Measurements from ENCODE around the gene AGBL4. TPM values are rescaled to one million over a fixed set of nuclear protein-coding genes. Genes with fewer than 3 reads are reported as not detected.

Gene AGBL4
- total RNA-seq, 6 experiments from 2014 or later, result 0.06 to 1.8 (median 0.93) TPM

DNA sequence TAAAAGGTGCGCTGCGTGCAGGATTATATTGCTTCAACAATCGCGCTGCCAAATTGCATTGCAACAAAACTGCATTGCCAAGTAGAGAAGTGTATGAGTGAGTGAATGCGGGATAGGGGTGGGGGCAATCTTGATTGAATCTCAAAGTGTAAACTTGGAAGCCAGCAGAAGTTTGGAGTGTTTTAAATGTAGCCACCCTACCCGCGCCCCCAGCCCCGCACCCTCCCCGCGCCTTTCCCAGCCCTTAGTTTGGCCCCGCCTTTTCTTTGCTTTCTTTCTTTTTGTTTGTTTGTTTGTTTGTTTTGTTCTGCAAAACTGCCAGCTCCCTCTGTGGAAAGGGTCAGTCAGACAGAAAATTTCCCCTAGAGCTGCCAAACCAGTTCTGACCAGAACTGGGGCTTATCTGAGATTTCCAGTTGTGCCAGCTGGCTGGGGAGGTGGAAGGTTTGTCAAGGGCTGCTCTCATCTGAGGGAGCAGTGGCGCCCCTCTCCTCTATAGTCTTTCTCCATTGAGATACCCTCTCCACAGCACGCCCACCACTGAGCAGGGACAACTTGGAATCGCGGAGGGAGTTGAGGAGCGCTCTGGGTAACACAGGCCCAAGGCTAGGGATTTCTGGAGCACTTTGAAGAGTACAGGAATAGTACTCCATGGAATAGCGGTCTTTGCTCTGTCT, 1246.4 kb downstream of the AGBL4 start:
- Histone ChIP-seq H3K27ac (no peak overlapping the region), H3K27me3 (no peaks in the 10 kb centered on the region), H3K4me3 (peak overlapping the region; percentile 33 to 57 (median 38)), H3K9me3 (no peaks in the 10 kb centered on the region), H3K36me3 (no peaks in the 10 kb centered on the region), H3K4me1 (peaks cover 0 to 5% (median 0%) of the 10 kb centered on the region in 4 donors)
- no peak for TF ChIP-seq POLR2A (IDR thresholded peaks at IDR 0.05)
- TF ChIP-seq, protein P1, sequence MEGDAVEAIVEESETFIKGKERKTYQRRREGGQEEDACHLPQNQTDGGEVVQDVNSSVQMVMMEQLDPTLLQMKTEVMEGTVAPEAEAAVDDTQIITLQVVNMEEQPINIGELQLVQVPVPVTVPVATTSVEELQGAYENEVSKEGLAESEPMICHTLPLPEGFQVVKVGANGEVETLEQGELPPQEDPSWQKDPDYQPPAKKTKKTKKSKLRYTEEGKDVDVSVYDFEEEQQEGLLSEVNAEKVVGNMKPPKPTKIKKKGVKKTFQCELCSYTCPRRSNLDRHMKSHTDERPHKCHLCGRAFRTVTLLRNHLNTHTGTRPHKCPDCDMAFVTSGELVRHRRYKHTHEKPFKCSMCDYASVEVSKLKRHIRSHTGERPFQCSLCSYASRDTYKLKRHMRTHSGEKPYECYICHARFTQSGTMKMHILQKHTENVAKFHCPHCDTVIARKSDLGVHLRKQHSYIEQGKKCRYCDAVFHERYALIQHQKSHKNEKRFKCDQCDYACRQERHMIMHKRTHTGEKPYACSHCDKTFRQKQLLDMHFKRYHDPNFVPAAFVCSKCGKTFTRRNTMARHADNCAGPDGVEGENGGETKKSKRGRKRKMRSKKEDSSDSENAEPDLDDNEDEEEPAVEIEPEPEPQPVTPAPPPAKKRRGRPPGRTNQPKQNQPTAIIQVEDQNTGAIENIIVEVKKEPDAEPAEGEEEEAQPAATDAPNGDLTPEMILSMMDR (IDR thresholded peaks at IDR 0.05), result no peak
- 18% methylated on average over 16 of the region's 17 CpGs for WGBS (ENCODE audit: insufficient coverage, low coverage, low lambda C conversion rate, missing lambda C conversion rate)
- intact Hi-C loops (cut with DNase I), result no loop called here
- ATAC-seq (peak in 1 of 4 donors; percentile 11), DNase-seq (no peak)

DNA sequence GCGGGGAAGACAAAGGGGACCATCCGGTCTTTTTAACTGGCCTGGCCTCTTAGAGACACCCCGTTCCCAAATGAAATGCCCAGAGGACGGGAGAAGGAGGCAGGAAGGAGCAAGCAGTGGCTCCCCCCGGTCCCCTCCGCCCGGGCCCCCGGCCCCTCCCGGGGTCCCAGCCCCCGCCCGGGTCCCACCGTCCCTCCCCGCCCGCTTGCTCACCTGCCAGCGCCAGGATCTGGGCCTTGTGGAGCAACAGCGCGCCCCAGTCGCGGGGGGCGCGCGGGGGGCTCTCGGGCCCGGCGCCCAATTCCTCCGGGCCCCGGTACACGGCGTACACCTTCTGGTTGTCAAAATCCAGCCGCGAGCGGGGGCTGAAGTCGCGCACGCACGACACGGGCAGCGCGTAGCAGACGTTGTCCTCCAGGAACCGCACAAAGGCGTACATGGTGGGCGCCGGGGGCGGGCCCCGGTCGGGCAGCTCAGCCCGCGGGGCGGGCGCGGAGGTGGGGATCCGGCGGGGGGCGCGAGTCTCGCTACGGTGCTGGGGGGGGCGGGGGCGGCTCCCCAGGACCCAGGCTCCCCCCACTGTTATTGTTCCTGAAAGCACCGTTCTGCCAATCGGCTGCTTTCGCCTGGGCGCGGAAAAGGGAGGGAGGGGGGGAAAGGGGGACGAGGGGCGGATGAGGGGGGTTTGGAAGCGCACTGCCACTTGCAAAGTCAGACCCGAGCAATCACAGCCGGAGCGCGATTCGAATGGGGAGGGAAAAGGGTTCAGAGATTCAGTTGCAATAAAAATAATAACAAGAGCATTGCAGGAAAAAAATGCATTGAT, 1247.1 kb downstream of the AGBL4 start, which contains the start of gene BEND5:
TSS of gene BEND5 (minus strand) at position 499 of the 826 bp plus-strand sequence. CDS start at position 439, 60 bp downstream.
- ATAC-seq (peak; percentile 35 to 50 (median 46)), DNase-seq (peak in 1 of 3 donors; percentile 28)
- no peak for TF ChIP-seq POLR2A (IDR thresholded peaks at IDR 0.05)
- TF ChIP-seq, protein P1 (IDR thresholded peaks at IDR 0.05), result no peak
- Histone ChIP-seq H3K27me3 (no peaks in the 10 kb centered on the region), H3K4me1 (peaks cover 0 to 5% (median 0%) of the 10 kb centered on the region in 4 donors), H3K4me3 (peak within 1 kb of the TSS; percentile 33 to 57 (median 38)), H3K9me3 (no peaks in the 10 kb centered on the region), H3K36me3 (no peaks in the 10 kb centered on the region), H3K27ac (no peak within 1 kb of the TSS)
- WGBS (ENCODE audit: insufficient coverage, low coverage, low lambda C conversion rate, missing lambda C conversion rate), result 0% methylated on average over 16 of the region's 73 CpGs
- intact Hi-C loops (cut with DNase I), result no loop called here

DNA sequence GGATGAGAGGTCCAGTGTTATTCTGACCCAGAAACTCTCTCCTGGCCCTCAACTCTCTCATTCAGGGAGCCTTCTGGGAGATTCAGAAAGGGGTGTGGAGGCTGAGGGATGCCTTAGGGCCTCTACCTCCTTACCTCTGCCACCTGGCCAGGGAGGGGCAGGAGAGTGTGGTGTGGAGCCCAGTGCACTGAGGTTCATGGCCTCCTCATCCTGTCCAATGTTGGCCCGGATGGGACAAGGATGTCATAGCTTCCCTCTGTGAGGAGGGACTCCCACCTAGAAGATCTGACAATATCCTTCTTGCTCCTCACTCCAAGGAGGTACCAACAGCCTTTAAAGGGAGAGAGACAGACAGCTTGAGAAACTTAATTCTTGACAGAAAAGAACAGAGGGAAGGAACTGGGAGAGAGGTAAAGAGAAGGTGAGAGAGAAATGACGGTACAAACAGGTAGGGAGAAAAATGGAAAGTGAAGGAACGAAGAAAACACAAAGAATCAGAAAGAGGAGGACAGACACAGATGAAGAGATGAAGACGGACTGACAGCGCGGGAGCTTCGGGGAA, 1247.8 kb downstream of the AGBL4 start:
- no peaks in the 10 kb centered on the region for H3K9me3 ChIP-seq
- peak in 3 of 4 donors; percentile 12 to 41 (median 18) for ATAC-seq
- no peaks in the 10 kb centered on the region for H3K27me3 ChIP-seq
- intact Hi-C loops (cut with DNase I), result no loop called here
- peak overlapping the region; percentile 33 to 57 (median 38) for H3K4me3 ChIP-seq
- TF ChIP-seq, protein P1 (IDR thresholded peaks at IDR 0.05), result no peak
- no peak for TF ChIP-seq POLR2A (IDR thresholded peaks at IDR 0.05)
- no peaks in the 10 kb centered on the region for H3K36me3 ChIP-seq
- no peak for DNase-seq
- H3K27ac ChIP-seq, result no peak overlapping the region
- 18% methylated on average over 5 of the region's 7 CpGs for WGBS (ENCODE audit: insufficient coverage, low coverage, low lambda C conversion rate, missing lambda C conversion rate)
- H3K4me1 ChIP-seq, result peaks cover 0 to 5% (median 0%) of the 10 kb centered on the region in 4 donors

DNA sequence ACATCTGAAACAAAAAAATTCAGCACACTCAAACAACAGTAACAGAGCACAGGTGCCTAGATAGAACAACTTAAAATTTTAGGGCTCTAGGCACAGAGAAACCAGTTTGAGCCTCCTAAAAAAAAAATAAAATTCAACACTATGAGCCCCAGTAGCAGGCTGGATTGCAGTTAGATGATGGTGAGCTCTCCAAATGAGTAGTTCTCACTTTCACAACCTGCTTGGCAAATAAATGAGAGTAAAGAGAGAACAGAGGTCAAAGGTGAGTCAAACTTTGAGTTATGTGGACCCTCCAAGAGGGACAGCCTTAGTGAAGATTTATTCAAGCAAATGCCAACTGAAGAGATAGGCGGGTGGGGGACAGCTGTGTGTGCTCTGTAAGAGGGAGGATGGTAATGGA, 1250.6 kb downstream of the AGBL4 start:
- no peak for DNase-seq
- Histone ChIP-seq H3K27me3 (no peaks in the 10 kb centered on the region), H3K4me1 (peaks cover 0 to 5% (median 0%) of the 10 kb centered on the region in 4 donors), H3K27ac (no peak overlapping the region), H3K9me3 (no peaks in the 10 kb centered on the region), H3K36me3 (no peaks in the 10 kb centered on the region), H3K4me3 (no peak overlapping the region)
- 56% methylated on average over 1 of the region's 1 CpG for WGBS (ENCODE audit: insufficient coverage, low coverage, low lambda C conversion rate, missing lambda C conversion rate)
- no peak for TF ChIP-seq POLR2A (IDR thresholded peaks at IDR 0.05)
- TF ChIP-seq, protein P1 (IDR thresholded peaks at IDR 0.05), result no peak
- intact Hi-C loops (cut with DNase I), result no loop called here
- no peak for ATAC-seq
